ENCODE data around the gene UPK1A. TPM values are rescaled to one million over a fixed set of nuclear protein-coding genes. Genes with fewer than 3 reads are reported as not detected.

The UPK1A gene
- total and polyA plus RNA-seq, 10 of the 15 experiments (the other 5 are each of a cell fraction or from before 2014, with no cell fraction given): 0.15 to 1.9 (median 0.26) TPM; not detected in 7

DNA sequence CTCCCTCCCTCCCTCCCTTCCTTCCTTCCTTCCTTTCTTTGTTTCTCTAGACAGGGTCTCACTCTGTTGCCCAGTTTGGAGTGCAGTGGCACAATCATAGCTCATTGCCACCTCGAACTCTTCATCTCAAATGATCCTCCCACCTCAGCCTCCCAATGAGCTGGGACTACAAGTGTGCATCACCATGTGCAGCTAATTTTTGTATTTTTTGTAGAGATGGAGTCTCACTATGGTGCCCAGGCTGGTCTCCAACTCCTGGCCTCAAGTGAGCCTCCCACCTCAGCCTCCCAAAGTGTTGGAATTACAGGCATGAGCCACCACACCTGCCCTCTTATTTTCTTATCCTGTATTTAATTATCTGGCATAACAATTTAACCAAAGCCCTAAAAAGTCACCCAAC lies 4.4 kb downstream of the UPK1A start:
- TF ChIP-seq CHD4 (IDR thresholded peaks at IDR 0.05) (no peak), IRF4 (IDR thresholded peaks at IDR 0.05; ENCODE audit: low read depth, low read length) (no peak), EGR1 (IDR thresholded peaks at IDR 0.05; ENCODE audit: borderline replicate concordance in 1 of 2, low read depth in 2 of 2, low read length in 2 of 2) (no peak), SRF (IDR thresholded peaks at IDR 0.05; ENCODE audit: low read depth in 2 of 2, low read length in 2 of 2) (no peak), ZNF622 (IDR thresholded peaks at IDR 0.05) (no peak), HDGF (IDR thresholded peaks at IDR 0.05) (no peak), ATF3 (IDR thresholded peaks at IDR 0.05; ENCODE audit: borderline replicate concordance, extremely low read depth, low read depth, low read length) (no peak), EP300 (IDR thresholded peaks at IDR 0.05; ENCODE audit: borderline replicate concordance in 1 of 2, control insufficient read depth in 1 of 2, low read depth in 2 of 2, low read length in 2 of 2) (no peak), E2F4 (IDR thresholded peaks at IDR 0.05; ENCODE audit: low read depth, low read length) (no peak), SMC3 (IDR thresholded peaks at IDR 0.05; ENCODE audit: borderline replicate concordance, low read length) (no peak), SMARCA5 (IDR thresholded peaks at IDR 0.05) (no peak)
- TF ChIP-seq, protein P1, sequence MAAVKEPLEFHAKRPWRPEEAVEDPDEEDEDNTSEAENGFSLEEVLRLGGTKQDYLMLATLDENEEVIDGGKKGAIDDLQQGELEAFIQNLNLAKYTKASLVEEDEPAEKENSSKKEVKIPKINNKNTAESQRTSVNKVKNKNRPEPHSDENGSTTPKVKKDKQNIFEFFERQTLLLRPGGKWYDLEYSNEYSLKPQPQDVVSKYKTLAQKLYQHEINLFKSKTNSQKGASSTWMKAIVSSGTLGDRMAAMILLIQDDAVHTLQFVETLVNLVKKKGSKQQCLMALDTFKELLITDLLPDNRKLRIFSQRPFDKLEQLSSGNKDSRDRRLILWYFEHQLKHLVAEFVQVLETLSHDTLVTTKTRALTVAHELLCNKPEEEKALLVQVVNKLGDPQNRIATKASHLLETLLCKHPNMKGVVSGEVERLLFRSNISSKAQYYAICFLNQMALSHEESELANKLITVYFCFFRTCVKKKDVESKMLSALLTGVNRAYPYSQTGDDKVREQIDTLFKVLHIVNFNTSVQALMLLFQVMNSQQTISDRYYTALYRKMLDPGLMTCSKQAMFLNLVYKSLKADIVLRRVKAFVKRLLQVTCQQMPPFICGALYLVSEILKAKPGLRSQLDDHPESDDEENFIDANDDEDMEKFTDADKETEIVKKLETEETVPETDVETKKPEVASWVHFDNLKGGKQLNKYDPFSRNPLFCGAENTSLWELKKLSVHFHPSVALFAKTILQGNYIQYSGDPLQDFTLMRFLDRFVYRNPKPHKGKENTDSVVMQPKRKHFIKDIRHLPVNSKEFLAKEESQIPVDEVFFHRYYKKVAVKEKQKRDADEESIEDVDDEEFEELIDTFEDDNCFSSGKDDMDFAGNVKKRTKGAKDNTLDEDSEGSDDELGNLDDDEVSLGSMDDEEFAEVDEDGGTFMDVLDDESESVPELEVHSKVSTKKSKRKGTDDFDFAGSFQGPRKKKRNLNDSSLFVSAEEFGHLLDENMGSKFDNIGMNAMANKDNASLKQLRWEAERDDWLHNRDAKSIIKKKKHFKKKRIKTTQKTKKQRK (IDR thresholded peaks at IDR 0.05; ENCODE audit: low read depth, low read length): no peak
- TF ChIP-seq, protein P2, sequence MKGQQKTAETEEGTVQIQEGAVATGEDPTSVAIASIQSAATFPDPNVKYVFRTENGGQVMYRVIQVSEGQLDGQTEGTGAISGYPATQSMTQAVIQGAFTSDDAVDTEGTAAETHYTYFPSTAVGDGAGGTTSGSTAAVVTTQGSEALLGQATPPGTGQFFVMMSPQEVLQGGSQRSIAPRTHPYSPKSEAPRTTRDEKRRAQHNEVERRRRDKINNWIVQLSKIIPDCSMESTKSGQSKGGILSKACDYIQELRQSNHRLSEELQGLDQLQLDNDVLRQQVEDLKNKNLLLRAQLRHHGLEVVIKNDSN (IDR thresholded peaks at IDR 0.05; ENCODE audit: borderline replicate concordance, extremely low read length, insufficient read depth, low read depth, low read length): no peak
- TF ChIP-seq, protein P3, sequence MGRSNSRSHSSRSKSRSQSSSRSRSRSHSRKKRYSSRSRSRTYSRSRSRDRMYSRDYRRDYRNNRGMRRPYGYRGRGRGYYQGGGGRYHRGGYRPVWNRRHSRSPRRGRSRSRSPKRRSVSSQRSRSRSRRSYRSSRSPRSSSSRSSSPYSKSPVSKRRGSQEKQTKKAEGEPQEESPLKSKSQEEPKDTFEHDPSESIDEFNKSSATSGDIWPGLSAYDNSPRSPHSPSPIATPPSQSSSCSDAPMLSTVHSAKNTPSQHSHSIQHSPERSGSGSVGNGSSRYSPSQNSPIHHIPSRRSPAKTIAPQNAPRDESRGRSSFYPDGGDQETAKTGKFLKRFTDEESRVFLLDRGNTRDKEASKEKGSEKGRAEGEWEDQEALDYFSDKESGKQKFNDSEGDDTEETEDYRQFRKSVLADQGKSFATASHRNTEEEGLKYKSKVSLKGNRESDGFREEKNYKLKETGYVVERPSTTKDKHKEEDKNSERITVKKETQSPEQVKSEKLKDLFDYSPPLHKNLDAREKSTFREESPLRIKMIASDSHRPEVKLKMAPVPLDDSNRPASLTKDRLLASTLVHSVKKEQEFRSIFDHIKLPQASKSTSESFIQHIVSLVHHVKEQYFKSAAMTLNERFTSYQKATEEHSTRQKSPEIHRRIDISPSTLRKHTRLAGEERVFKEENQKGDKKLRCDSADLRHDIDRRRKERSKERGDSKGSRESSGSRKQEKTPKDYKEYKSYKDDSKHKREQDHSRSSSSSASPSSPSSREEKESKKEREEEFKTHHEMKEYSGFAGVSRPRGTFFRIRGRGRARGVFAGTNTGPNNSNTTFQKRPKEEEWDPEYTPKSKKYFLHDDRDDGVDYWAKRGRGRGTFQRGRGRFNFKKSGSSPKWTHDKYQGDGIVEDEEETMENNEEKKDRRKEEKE (IDR thresholded peaks at IDR 0.05): no peak
- RAD21 ChIA-PET (ENCODE audit: unreplicated experiment): no interaction called here
- BruUV-seq (replicated peaks): no TSS peak
- Histone ChIP-seq H3K9ac (ENCODE audit: control insufficient read depth, insufficient read depth, low read length) (no peak overlapping the region), H3K4me2 (ENCODE audit: control insufficient read depth, insufficient read depth) (no peak overlapping the region), H3K27ac (ENCODE audit: control insufficient read depth, insufficient read depth) (no peak overlapping the region), H3K36me3 (ENCODE audit: control insufficient read depth in 2 of 2, insufficient read depth in 2 of 2, low read length in 1 of 2) (0 out of 4 replicates have a peak, but pooled peaks cover 0 to 2% of the 10 kb centered on the region in 2 experiments), H3K4me1 (ENCODE audit: control insufficient read depth, insufficient read depth, low read length) (peaks cover 4% of the 10 kb centered on the region), H2AFZ (ENCODE audit: control insufficient read depth, low read depth, low read length) (no peak overlapping the region), H3K9me3 (replicated peaks; ENCODE audit: control insufficient read depth, insufficient read depth, low read length) (no peaks in the 10 kb centered on the region), H3K79me2 (ENCODE audit: control insufficient read depth, insufficient read depth, low read length) (no peaks in the 10 kb centered on the region), H4K20me1 (ENCODE audit: control insufficient read depth, insufficient read depth) (no peaks in the 10 kb centered on the region), H3K27me3 (replicated peaks in 1 of 2; ENCODE audit: control insufficient read depth in 2 of 2, insufficient read depth in 2 of 2, low read length in 1 of 2) (no peaks in the 10 kb centered on the region), H3K4me3 (no peak overlapping the region)
- DNase-seq (ENCODE audit: low read depth, low spot score) (no peak), ATAC-seq (no peak), FAIRE-seq (no peak)
- SMC1A ChIA-PET (ENCODE audit: uncharacterized antibody, unreplicated experiment): no interaction called here
- intact Hi-C loops (cut with micrococcal nuclease; ENCODE audit: unreplicated experiment) (no loop called here), in situ Hi-C loops (cut with MboI) (no loop called here)
- 43% methylated on average over 1 of the region's 1 CpG for WGBS (ENCODE audit: insufficient coverage, insufficient replicate concordance, low lambda C conversion rate, missing lambda C conversion rate)
- POLR2A ChIA-PET: no interaction called here
- CTCF ChIA-PET: no interaction called here
